Muscle layer of duodenum (tissue), 2 donors: ENCODE results near the gene NHSL1.

Experiments
- H3K27ac ChIP-seq: one replicate; pipeline ENCODE4 v1.7.0; 2013; ENCODE audit warnings: mild to moderate bottlenecking, low read length
- H3K27me3 ChIP-seq: one replicate; pipeline ENCODE4 v1.7.0; 2013; ENCODE audit warnings: low read depth, mild to moderate bottlenecking, control low read depth, low read length
- H3K36me3 ChIP-seq, 2 donors: one replicate each; pipeline ENCODE4 v1.7.0; 2013; ENCODE audit warnings: low read length in 2 of 2, control low read depth in 1 of 2, mild to moderate bottlenecking in 1 of 2; ENCODE audit not compliant: insufficient read depth in 2 of 2, control insufficient read depth in 1 of 2
- H3K4me1 ChIP-seq, 2 donors: one replicate each; pipeline ENCODE4 v1.7.0; 2013; ENCODE audit warnings: low read length in 2 of 2, mild to moderate bottlenecking in 2 of 2, control low read depth in 1 of 2, moderate library complexity in 1 of 2; ENCODE audit not compliant: insufficient read depth in 2 of 2, control insufficient read depth in 1 of 2
- H3K4me3 ChIP-seq, 2 donors: one replicate each; pipeline ENCODE4 v1.7.0; 2013; ENCODE audit warnings: low read length in 2 of 2, low read depth in 1 of 2, mild to moderate bottlenecking in 1 of 2
- H3K9me3 ChIP-seq, 2 donors: one replicate each; pipeline ENCODE4 v1.7.0; 2013; ENCODE audit warnings: low read length in 2 of 2, control low read depth in 1 of 2, mild to moderate bottlenecking in 1 of 2; ENCODE audit not compliant: control insufficient read depth in 1 of 2
- donor health status: healthy.

NHSL1 gene

DNA sequence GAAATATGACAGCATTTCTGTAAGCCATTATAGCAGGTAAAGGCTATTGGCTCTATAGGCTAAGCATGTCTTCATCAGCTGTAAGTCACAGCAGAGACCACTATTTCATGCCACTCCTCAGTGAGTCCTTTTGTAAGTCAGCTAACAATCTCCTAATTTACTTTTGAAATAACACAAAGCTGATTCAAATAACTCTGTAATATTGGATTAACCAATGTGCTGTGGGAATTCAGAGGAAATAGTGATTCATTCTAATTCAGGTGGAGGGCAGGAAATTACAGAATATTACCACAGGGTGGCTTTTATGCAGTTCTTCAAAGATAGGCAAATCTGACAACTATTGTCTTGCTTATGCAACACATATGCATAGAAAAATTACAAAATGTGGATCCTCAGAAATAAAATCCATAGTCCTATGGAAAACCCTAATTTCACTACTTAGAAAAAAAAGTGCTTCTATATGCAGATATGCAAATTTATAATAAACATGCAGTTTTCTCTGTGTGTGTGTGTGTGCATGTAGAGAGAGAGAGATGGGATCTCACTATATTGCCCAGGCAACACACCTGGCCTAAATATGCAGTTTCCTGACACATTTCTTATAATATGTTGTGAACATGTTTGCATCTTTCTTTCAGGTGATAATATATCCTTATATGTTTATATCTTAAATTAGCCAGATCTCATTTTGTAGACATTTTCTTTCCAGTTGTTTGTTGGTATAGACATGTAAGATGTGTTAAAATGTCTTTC lies 126.4 kb downstream of the NHSL1 start:
- Histone ChIP-seq H3K36me3 (no peaks in the 10 kb centered on the region), H3K27me3 (no peaks in the 10 kb centered on the region), H3K9me3 (no peaks in the 10 kb centered on the region), H3K4me3 (no peak overlapping the region), H3K4me1 (no peaks in the 10 kb centered on the region), H3K27ac (no peak overlapping the region)
